ENCODE data around the gene DNALI1. TPM values are rescaled to one million over a fixed set of nuclear protein-coding genes. Genes with fewer than 3 reads are reported as not detected.

DNALI1 gene
- total RNA-seq, 4 donors from 2014 or later = 1.5 to 4.0 (median 2.3) TPM

DNA sequence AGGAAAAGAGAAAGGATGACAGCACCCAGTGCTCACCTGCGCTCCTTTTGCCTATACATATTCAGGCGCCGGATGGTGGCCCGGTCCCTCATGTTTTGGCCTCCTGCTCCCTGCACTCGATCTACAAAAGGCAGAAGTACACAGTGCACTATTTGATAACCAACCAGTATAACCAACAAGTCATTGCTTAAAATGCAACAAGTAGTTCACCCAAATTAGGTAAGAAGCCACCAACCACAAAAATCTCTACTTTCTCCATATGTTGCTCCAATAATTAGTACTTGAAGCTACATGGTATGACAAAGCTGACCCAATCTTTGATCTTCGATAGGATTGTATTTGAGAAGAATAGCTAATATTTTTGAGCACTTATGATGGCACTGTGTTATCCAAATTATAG is 37.0 kb downstream of the DNALI1 start:
- Histone ChIP-seq H3K4me1 (peaks cover 15 to 18% of the 10 kb centered on the region in 2 donors), H3K4me3 (no peak overlapping the region), H3K9me3 (no peaks in the 10 kb centered on the region), H3K27ac (no peak overlapping the region), H3K36me3 (peaks cover 4 to 36% of the 10 kb centered on the region in 2 donors), H3K27me3 (no peaks in the 10 kb centered on the region)
- in situ Hi-C loops (cut with MboI; ENCODE audit: low sequenced_read_pairs in 4 of 4) (loop anchor here in 3 of 4 donors (5.0 to 10.0 kb wide), 3 partner anchors 36 to 119 kb away; partner anchors contain the start of genes DNALI1 (in 1 of the 3) and ZC3H12A (in 1 of the 3)), intact Hi-C loops (cut with DNase I; ENCODE audit: low total_unique reads) (loop anchor here (2.0 kb wide), 1 partner anchor 97 kb away; a partner anchor contains a TSS)
- TF ChIP-seq POLR2A (IDR thresholded peaks at IDR 0.05) = no peak
- TF ChIP-seq, protein P1, sequence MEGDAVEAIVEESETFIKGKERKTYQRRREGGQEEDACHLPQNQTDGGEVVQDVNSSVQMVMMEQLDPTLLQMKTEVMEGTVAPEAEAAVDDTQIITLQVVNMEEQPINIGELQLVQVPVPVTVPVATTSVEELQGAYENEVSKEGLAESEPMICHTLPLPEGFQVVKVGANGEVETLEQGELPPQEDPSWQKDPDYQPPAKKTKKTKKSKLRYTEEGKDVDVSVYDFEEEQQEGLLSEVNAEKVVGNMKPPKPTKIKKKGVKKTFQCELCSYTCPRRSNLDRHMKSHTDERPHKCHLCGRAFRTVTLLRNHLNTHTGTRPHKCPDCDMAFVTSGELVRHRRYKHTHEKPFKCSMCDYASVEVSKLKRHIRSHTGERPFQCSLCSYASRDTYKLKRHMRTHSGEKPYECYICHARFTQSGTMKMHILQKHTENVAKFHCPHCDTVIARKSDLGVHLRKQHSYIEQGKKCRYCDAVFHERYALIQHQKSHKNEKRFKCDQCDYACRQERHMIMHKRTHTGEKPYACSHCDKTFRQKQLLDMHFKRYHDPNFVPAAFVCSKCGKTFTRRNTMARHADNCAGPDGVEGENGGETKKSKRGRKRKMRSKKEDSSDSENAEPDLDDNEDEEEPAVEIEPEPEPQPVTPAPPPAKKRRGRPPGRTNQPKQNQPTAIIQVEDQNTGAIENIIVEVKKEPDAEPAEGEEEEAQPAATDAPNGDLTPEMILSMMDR (IDR thresholded peaks at IDR 0.05 in 4 of 5, conservative IDR thresholded peaks at IDR 0.05 in 1 of 5) = no peak
- ATAC-seq = no peak
- DNase-seq = no peak

DNA sequence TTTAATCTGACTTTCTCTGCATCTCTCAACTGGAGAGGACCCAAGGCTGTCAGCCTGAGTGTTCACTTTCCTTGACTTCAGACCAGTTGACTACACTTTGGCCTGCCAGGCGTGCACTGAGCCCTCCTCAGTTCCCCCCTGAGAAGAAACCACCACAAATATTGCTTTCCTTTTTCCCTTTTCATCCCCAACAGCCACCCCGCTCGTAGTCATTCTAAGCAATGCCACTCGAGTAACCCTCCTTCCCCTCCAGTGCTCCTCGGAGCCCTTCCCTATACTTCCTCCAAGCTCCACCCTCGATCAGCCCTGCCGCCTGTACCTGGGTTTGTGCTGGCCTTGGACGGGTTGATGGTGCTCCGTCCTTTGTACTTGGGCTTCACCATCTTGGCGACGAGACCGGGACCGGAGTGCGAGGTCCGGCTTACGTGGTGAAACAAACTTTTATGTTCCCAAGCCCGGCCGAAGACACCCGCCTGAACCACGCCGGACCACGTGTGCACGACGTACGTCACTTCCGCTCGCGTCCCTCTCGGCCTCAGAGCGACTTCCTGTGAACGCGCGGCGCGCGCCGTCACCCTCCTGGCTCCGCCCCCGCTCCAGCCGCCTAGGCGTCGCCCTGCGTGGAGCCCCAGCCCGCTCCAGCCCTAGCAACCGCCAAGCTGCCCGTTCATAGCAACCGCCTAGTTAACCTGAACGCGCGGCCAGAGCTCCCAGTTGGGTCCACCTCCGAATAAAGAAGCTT is 38.9 kb downstream of the DNALI1 start, which contains the start of gene GNL2:
Gene GNL2, minus strand, starts transcription at position 498 of the 742 bp plus-strand sequence. Its CDS starts 115 bp downstream, at position 383.
- in situ Hi-C loops (cut with MboI; ENCODE audit: low sequenced_read_pairs in 4 of 4) (loop anchor here in 3 of 4 donors (5.0 to 10.0 kb wide), 3 partner anchors 38 to 121 kb away; partner anchors contain the start of genes DNALI1 (in 1 of the 3) and ZC3H12A (in 1 of the 3)), intact Hi-C loops (cut with DNase I; ENCODE audit: low total_unique reads) (loop anchor here (1.0 to 5.0 kb wide), 5 partner anchors 41 to 264 kb away; partner anchors contain the start of genes MTF1, SNIP1 and YRDC)
- peaks cover 4 to 17% of the 10 kb centered on the region in 2 donors for H3K36me3 ChIP-seq
- H3K4me1 ChIP-seq = peaks cover 15 to 18% of the 10 kb centered on the region in 2 donors
- TF ChIP-seq, protein P1 (IDR thresholded peaks at IDR 0.05 in 4 of 5, conservative IDR thresholded peaks at IDR 0.05 in 1 of 5) = no peak
- peak; percentile 80 to 89 for TF ChIP-seq POLR2A (IDR thresholded peaks at IDR 0.05)
- no peaks in the 10 kb centered on the region for H3K9me3 ChIP-seq
- peak within 1 kb of the TSS; percentile 83 to 92 (median 89) for H3K27ac ChIP-seq
- no peaks in the 10 kb centered on the region for H3K27me3 ChIP-seq
- ATAC-seq (peak; percentile 99), DNase-seq (peak; percentile 94 to 95)
- H3K4me3 ChIP-seq = peak within 1 kb of the TSS; percentile 70 to 93 (median 79)

DNA sequence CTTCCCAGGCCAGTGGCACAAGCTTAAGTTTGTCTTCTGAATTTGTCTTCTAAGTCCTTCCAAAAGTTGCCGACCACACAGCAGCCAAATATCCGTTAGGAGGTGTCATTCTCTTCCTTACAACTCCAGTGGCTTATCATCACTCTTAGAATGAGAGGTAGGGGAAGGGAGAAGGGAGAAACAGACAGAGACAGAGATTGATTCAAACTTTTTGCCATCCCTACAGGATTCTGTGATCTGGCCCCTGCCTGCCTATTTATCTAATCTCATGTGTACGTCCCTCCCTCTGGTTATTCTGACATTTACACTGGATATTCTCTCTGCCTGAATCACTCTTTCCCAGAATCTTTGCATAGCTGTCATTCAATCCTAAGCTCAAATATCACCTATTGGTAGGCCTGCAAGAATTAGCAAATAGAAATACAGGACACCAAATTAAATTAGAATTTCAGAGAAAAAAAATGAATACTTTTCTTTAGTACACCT is 39.5 kb downstream of the DNALI1 start:
- peaks cover 4 to 14% of the 10 kb centered on the region in 2 donors for H3K36me3 ChIP-seq
- intact Hi-C loops (cut with DNase I; ENCODE audit: low total_unique reads) = loop anchor here (1.0 to 5.0 kb wide), 3 partner anchors 139 to 263 kb away; partner anchors contain the start of genes MTF1 and YRDC
- no peak for TF ChIP-seq POLR2A (IDR thresholded peaks at IDR 0.05)
- TF ChIP-seq, protein P1 (IDR thresholded peaks at IDR 0.05 in 4 of 5, conservative IDR thresholded peaks at IDR 0.05 in 1 of 5) = no peak
- H3K4me1 ChIP-seq = peaks cover 15 to 18% of the 10 kb centered on the region in 2 donors
- no peaks in the 10 kb centered on the region for H3K27me3 ChIP-seq
- in situ Hi-C loops (cut with MboI; ENCODE audit: low sequenced_read_pairs in 4 of 4) = loop anchor here in 3 of 4 donors (5.0 to 10.0 kb wide), 3 partner anchors 39 to 121 kb away; partner anchors contain the start of genes DNALI1 (in 1 of the 3) and ZC3H12A (in 1 of the 3)
- peak overlapping the region; percentile 70 to 93 (median 79) for H3K4me3 ChIP-seq
- no peaks in the 10 kb centered on the region for H3K9me3 ChIP-seq
- H3K27ac ChIP-seq = peak overlapping the region; percentile 83 to 92 (median 89)
- peak; percentile 31 to 32 for ATAC-seq
- DNase-seq = no peak

DNA sequence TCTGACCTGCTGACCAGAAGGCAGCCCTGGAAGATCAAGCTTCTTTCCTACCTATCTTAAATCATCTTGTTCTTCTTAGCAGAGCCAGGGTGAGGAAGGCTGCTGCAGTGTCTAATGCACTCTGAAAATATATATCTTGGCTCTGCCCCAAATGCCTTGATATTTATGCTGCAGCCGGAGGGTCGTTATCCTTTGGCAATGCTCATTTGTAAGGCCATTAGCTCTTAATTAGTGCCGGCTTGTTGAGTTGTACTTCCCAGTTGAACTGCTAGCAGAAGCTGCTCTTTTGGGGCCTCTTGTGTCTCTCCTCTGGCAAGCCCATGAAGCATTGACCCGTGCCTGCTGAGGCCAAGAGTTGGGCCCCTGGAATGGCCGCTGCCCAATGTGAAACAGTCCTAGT is 43.2 kb downstream of the DNALI1 start:
- H3K27me3 ChIP-seq = no peaks in the 10 kb centered on the region
- no peak for TF ChIP-seq POLR2A (IDR thresholded peaks at IDR 0.05)
- TF ChIP-seq, protein P1 (IDR thresholded peaks at IDR 0.05 in 4 of 5, conservative IDR thresholded peaks at IDR 0.05 in 1 of 5) = no peak
- in situ Hi-C loops (cut with MboI; ENCODE audit: low sequenced_read_pairs in 4 of 4) (loop anchor here in 3 of 4 donors (5.0 to 25.0 kb wide), 5 partner anchors 43 to 1237 kb away; partner anchors contain the start of genes DNALI1 (in 1 of the 3) and ZC3H12A (in 1 of the 3)), intact Hi-C loops (cut with DNase I; ENCODE audit: low total_unique reads) (loop anchor here (5.0 kb wide), 1 partner anchor 143 kb away; no protein-coding TSS in a partner anchor)
- DNase-seq = no peak
- no peaks in the 10 kb centered on the region for H3K36me3 ChIP-seq
- H3K27ac ChIP-seq = no peak overlapping the region
- no peak overlapping the region for H3K4me3 ChIP-seq
- peaks cover 7 to 11% of the 10 kb centered on the region in 2 donors for H3K4me1 ChIP-seq
- no peaks in the 10 kb centered on the region for H3K9me3 ChIP-seq
- ATAC-seq = no peak

All from gastrocnemius medialis (tissue), 4 donors.